ENCODE data around the gene PI4KB.

The PI4KB gene

GRCh38 chr1:151242442-151242841 lies 84.8 kb downstream of the PI4KB start:
- no peak for TF ChIP-seq CTCF (IDR thresholded peaks at IDR 0.05; ENCODE audit: low read depth, low read length, missing control alignments)
- H3K4me3 ChIP-seq (replicated peaks; ENCODE audit: low read depth, low read length): no peak overlapping the region
- DNase-seq (ENCODE audit: extremely low read depth, low read depth): no peak

Measured in HFF-Myc (cell line).